NCI-H748 (cell line): ENCODE measurements around the gene NRCAM.

Source experiments
- DNase-seq: peaks from one replicate; lab custom pipeline; 2025; ENCODE audit not compliant: unreplicated experiment; lab: John Stamatoyannopoulos, UW

Gene NRCAM

GRCh38 chr7:108427766-108428165 is 28.5 kb downstream of the NRCAM start:
- no peak for DNase-seq

- no peak for DNase-seq
Observed at GRCh38 chr7:108425714-108426275, 30.4 kb downstream of the NRCAM start.

GRCh38 chr7:108424013-108424412 is 32.2 kb downstream of the NRCAM start:
- DNase-seq = no peak

- no peak for DNase-seq
Observed at GRCh38 chr7:108423089-108423989, 32.9 kb downstream of the NRCAM start.

- DNase-seq = peak; percentile 23
Observed at GRCh38 chr7:108421720-108422331, 34.4 kb downstream of the NRCAM start.

- no peak for DNase-seq
Observed at GRCh38 chr7:108419961-108420908, 36.0 kb downstream of the NRCAM start.

GRCh38 chr7:108418946-108419345 is 37.3 kb downstream of the NRCAM start:
- no peak for DNase-seq

- DNase-seq = no peak
Observed at GRCh38 chr7:108417926-108418325, 38.3 kb downstream of the NRCAM start.

- no peak for DNase-seq
Observed at GRCh38 chr7:108417144-108417543, 39.1 kb downstream of the NRCAM start.

GRCh38 chr7:108415821-108416536 is 40.3 kb downstream of the NRCAM start:
- DNase-seq = peak; percentile 75

GRCh38 chr7:108415084-108415483 is 41.2 kb downstream of the NRCAM start:
- no peak for DNase-seq

GRCh38 chr7:108413782-108414492 is 42.3 kb downstream of the NRCAM start:
- DNase-seq = no peak

GRCh38 chr7:108413337-108413736 is 42.9 kb downstream of the NRCAM start:
- DNase-seq = no peak

GRCh38 chr7:108409146-108409545 is 47.1 kb downstream of the NRCAM start:
- DNase-seq = no peak

GRCh38 chr7:108408296-108408991 is 47.8 kb downstream of the NRCAM start:
- peak; percentile 47 for DNase-seq

- peak; percentile 82 for DNase-seq
Observed at GRCh38 chr7:108407676-108408075, 48.6 kb downstream of the NRCAM start.

GRCh38 chr7:108406222-108406890 is 49.9 kb downstream of the NRCAM start:
- peak; percentile 28 for DNase-seq
